SK-N-SH (cell line): Measurements from ENCODE around the gene TNPO1. TPM values are rescaled to one million over a fixed set of nuclear protein-coding genes. Genes with fewer than 3 reads are reported as not detected.

Experiments used
- polyA plus RNA-seq, 3 experiments: library from polyadenylated mRNA; depleted of rRNA; stranded (reverse); fragments of >200 nt; gene quantifications; 2 replicates each; pipeline ENCODE4 v1.2.3, GENCODE V29; 2012
- small RNA-seq, 7 experiments: library from RNA; depleted of rRNA; stranded (forward); fragments of <200 nt; gene quantifications; one replicate each; pipeline ENCODE3, GENCODE V24; 2012

TNPO1 gene
- polyA plus RNA-seq, 1 of the 3 experiments (the other 2 are of a cell fraction): 19.9 TPM

Small RNA genes lying within 50 kb of the gene (small RNA-seq; reads per million reads assigned to genes)
- gene MIR4804: 0 to 3.6 (median 0.98) reads per million in 7 experiments
- 0 reads per million in 7 experiments for gene RF00019

Other genes starting within 250 kb of the TNPO1 start
- 5.0 and 5.2 TPM in 2 replicates for gene FCHO2, start 139.4 kb downstream of the TNPO1 start, polyA plus RNA-seq (2012; rRNA removed)